Esophagus squamous epithelium (tissue), 5 donors: ENCODE data around the gene METTL4. TPM values are rescaled to one million over a fixed set of nuclear protein-coding genes. Genes with fewer than 3 reads are reported as not detected.
A peak's percentile ranks its signal among the peaks of the same experiment; 100 is the strongest.

Experiments
- DNase-seq: peaks from one replicate; lab custom pipeline; 2025; lab: John Stamatoyannopoulos, UW
- H3K27ac ChIP-seq, 4 donors: fragments of 200-600 bp; sonication (generic); one replicate each; pipeline ENCODE4 v1.5.1; 2016 to 2019; ENCODE audit warnings: mild to moderate bottlenecking in 1 of 4
- H3K27me3 ChIP-seq, 4 donors: fragments of 200-600 bp; sonication (generic); 1 replicate in 3 of 4; 2 replicates in 1 of 4; pipeline versions ENCODE4 v1.5.1 to v1.6.0; 2017 to 2021; ENCODE audit warnings: antibody characterized with exemption in 1 of 4
- H3K36me3 ChIP-seq, 3 donors: fragments of 200-600 bp; sonication (generic); one replicate each; pipeline ENCODE4 v1.5.1; 2016 to 2019
- H3K4me1 ChIP-seq, 3 donors: fragments of 200-600 bp; sonication (generic); one replicate each; pipeline ENCODE4 v1.5.1; 2017 to 2019
- H3K4me3 ChIP-seq, 4 donors: fragments of 200-600 bp; sonication (generic); 1 replicate in 3 of 4; 2 replicates in 1 of 4; pipeline ENCODE4 v1.5.1; 2016 to 2019; ENCODE audit warnings: mild to moderate bottlenecking in 2 of 4, moderate library complexity in 1 of 4
- H3K9me3 ChIP-seq, 3 donors: fragments of 200-600 bp; sonication (generic); one replicate each; pipeline ENCODE4 v1.5.1; 2016 to 2019
- POLR2A ChIP-seq, 4 donors: fragments of 450-650 bp; IDR thresholded peaks; one replicate each; pipeline ENCODE4 v1.6.1; 2017; ENCODE audit warnings: antibody characterized with exemption in 4 of 4, mild to moderate bottlenecking in 4 of 4, moderate library complexity in 3 of 4
- WGBS, 2 donors: methylation state at CpG; one replicate each; pipeline ENCODE4 v1.1.5; 2018; 5-methylcytosine and 5-hydroxymethylcytosine counted together
- intact Hi-C: fragments of 100-400 bp; cut with DNase I; formaldehyde crosslinking; loops from one replicate; pipeline ENCODE4 v1.15.0; 2022
- total RNA-seq, 4 donors: library from RNA; depleted of rRNA; stranded (reverse); fragments of >200 nt; gene quantifications; one replicate each; pipeline ENCODE4 v1.1.0, GENCODE V29; 2016
- TF ChIP-seq, protein P1 (sequence below), 6 experiments: fragments of 450-650 bp in 4 of 6; fragments of 200-600 bp in 2 of 6; sonication (generic) in 2 of 6; IDR thresholded peaks; one replicate each; pipeline ENCODE4 v1.5.1; 2016 to 2019; ENCODE audit warnings: antibody characterized with exemption in 6 of 6, mild to moderate bottlenecking in 4 of 6, moderate library complexity in 4 of 6
- donor health status: DM: yes; HTN: yes; CAD: no.

The METTL4 gene
- total RNA-seq, 4 donors from 2014 or later: 1.8 to 6.7 (median 4.4) TPM

DNA sequence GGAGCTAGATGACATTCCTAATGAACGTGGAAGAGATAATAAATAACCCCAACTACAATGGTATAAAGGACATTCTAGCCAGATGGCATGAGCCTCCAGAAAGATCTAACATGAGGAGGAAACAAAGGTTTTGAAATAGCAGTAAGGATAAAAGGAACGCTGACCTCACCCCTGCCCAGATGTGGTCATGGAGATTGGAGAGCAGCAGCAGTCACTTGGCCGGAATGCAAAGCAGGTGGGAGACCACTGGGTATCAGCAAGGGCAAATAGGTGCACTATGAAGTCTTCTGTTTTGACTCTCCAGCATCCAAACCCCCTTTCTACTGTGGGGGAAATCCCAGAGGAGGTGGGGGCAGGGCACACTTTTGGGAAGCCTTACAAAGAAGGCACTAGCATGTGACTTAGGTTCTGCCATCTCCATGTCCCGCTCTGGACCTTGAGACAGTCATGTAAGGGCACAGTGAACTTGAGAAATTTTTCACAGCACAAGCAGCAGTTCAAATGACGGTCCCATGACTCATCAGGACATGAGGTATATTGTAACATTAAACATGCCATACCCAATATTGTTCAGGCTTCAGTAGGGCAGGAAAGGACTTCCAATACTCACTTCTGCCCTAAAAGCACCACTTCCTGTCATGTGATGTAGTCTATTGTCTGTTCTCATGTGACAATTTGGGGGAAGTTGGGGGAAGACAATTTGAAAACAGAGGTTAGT is 55.2 kb downstream of the METTL4 start:
- 53 to 64% methylated on average over 5 of the region's 5 CpGs for WGBS, 2 donors
- H3K9me3 ChIP-seq: no peaks in the 10 kb centered on the region
- no peak overlapping the region for H3K4me3 ChIP-seq
- H3K4me1 ChIP-seq: peaks cover 5 to 20% (median 11%) of the 10 kb centered on the region in 3 donors
- DNase-seq: no peak
- no peaks in the 10 kb centered on the region for H3K27me3 ChIP-seq
- intact Hi-C loops: no loop called here
- H3K36me3 ChIP-seq: no peaks in the 10 kb centered on the region
- TF ChIP-seq, protein P1, sequence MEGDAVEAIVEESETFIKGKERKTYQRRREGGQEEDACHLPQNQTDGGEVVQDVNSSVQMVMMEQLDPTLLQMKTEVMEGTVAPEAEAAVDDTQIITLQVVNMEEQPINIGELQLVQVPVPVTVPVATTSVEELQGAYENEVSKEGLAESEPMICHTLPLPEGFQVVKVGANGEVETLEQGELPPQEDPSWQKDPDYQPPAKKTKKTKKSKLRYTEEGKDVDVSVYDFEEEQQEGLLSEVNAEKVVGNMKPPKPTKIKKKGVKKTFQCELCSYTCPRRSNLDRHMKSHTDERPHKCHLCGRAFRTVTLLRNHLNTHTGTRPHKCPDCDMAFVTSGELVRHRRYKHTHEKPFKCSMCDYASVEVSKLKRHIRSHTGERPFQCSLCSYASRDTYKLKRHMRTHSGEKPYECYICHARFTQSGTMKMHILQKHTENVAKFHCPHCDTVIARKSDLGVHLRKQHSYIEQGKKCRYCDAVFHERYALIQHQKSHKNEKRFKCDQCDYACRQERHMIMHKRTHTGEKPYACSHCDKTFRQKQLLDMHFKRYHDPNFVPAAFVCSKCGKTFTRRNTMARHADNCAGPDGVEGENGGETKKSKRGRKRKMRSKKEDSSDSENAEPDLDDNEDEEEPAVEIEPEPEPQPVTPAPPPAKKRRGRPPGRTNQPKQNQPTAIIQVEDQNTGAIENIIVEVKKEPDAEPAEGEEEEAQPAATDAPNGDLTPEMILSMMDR (IDR thresholded peaks at IDR 0.05): no peak
- TF ChIP-seq POLR2A (IDR thresholded peaks at IDR 0.05): no peak
- peak overlapping the region in 3 of 4 donors; percentile 45 to 64 (median 49) for H3K27ac ChIP-seq

DNA sequence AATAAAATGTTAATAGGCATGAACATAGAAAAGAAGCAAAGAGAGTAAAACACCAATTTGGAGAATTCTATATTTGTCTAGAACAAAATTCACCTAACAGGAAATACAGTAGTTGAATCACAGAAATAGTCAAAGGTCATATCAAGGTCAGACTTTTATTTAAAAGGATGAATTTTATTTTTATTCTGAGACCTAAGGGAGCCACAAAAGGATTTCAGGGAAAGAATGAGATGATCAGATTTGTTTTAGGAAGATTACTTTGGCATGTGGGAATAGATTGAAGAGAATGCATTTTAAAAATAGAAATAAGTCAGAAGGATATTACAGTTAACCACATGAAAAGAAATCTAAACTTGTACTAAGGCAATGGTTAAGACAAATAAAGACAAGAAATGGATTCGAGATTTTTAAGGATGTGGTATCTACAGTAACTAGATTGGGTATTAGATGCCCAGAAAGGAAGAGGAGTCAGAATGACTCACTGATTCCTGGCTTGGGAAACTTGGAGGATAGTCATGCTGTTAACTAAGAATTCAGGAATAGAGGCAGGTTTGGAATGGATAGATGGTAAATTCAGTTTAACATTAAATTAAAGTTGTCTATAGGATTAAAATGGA is 56.0 kb downstream of the METTL4 start:
- H3K27ac ChIP-seq: peak overlapping the region in 3 of 4 donors; percentile 45 to 64 (median 49)
- no peak for TF ChIP-seq POLR2A (IDR thresholded peaks at IDR 0.05)
- TF ChIP-seq, protein P1 (IDR thresholded peaks at IDR 0.05): no peak
- peaks cover 5 to 20% (median 11%) of the 10 kb centered on the region in 3 donors for H3K4me1 ChIP-seq
- no peak overlapping the region for H3K4me3 ChIP-seq
- no peaks in the 10 kb centered on the region for H3K36me3 ChIP-seq
- no peaks in the 10 kb centered on the region for H3K9me3 ChIP-seq
- intact Hi-C loops: no loop called here
- WGBS, 2 donors: 7 to 20% methylated on average over 1 of the region's 1 CpG
- no peak for DNase-seq
- H3K27me3 ChIP-seq: no peaks in the 10 kb centered on the region

DNA sequence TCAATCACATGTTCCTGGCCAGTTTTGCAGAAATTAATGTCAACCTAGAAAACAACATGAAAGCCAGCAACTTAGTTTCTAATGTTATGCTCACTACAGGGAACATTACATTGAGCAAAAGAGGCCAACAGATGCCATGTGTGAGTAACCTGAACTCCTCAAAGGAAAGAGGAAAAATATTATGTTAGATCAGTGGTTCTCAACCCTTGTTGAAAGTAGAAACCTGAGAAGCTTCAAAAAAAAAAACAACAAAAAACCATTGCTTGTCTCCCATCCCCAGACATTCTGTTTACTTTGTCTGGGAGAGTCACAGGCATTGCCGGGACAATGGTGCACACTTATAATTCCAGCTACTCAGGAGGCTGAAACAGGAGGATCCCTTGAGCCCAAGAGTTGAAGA is 57.7 kb downstream of the METTL4 start:
- 38 to 60% methylated on average over 1 of the region's 1 CpG for WGBS, 2 donors
- DNase-seq: no peak
- H3K4me1 ChIP-seq: peaks cover 5 to 20% (median 11%) of the 10 kb centered on the region in 3 donors
- H3K4me3 ChIP-seq: no peak overlapping the region
- TF ChIP-seq, protein P1 (IDR thresholded peaks at IDR 0.05): no peak
- TF ChIP-seq POLR2A (IDR thresholded peaks at IDR 0.05): no peak
- H3K27me3 ChIP-seq: no peaks in the 10 kb centered on the region
- intact Hi-C loops: no loop called here
- no peak overlapping the region for H3K27ac ChIP-seq
- H3K36me3 ChIP-seq: no peaks in the 10 kb centered on the region
- no peaks in the 10 kb centered on the region for H3K9me3 ChIP-seq

DNA sequence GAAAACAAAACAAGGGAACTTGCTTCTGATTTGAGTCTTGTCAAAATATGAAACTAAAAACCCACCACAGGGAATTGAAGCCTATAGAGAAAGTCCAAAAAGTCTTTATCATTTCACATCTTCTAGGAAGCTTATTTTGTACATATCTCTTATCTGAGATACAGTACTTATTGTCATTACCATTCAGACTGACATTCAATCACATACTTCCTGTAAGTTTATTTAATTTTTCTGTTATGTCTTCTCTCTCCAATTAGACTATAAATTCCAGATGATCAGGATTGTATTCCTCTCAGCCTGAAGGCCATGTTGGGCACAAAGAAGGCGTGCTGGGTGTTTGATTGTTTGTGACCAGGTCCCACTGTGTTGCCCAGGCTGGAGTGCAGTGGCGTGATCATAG is 59.2 kb downstream of the METTL4 start:
- Histone ChIP-seq H3K9me3 (no peaks in the 10 kb centered on the region), H3K36me3 (no peaks in the 10 kb centered on the region), H3K27ac (no peak overlapping the region), H3K4me1 (peaks cover 5 to 20% (median 11%) of the 10 kb centered on the region in 3 donors), H3K4me3 (no peak overlapping the region), H3K27me3 (no peaks in the 10 kb centered on the region)
- WGBS, 2 donors: 84 to 88% methylated on average over 2 of the region's 2 CpGs
- no peak for DNase-seq
- intact Hi-C loops: no loop called here
- no peak for TF ChIP-seq POLR2A (IDR thresholded peaks at IDR 0.05)
- TF ChIP-seq, protein P1 (IDR thresholded peaks at IDR 0.05): no peak

DNA sequence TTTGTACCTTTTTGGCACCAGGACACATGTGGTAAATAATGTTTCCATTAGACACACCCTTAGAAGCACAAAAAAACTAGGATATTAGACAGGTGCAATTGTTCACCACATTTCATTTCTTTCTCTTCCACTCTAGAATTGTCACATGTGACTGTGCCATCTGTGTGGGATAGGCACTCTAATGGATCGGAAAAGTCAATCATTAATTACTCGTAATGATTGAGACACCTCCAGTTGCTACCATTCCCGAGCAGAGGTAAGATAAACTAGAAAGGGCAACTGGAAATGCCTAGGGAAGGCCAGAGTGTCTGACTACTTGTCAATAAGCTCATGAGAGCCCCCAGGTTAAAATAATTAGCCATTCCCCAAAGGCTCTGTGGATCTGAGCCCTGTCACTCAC is 59.9 kb downstream of the METTL4 start:
- H3K27ac ChIP-seq: no peak overlapping the region
- H3K9me3 ChIP-seq: no peaks in the 10 kb centered on the region
- WGBS, 2 donors: 86 to 97% methylated on average over 3 of the region's 3 CpGs
- DNase-seq: no peak
- H3K27me3 ChIP-seq: no peaks in the 10 kb centered on the region
- no peaks in the 10 kb centered on the region for H3K36me3 ChIP-seq
- intact Hi-C loops: no loop called here
- no peak for TF ChIP-seq POLR2A (IDR thresholded peaks at IDR 0.05)
- TF ChIP-seq, protein P1 (IDR thresholded peaks at IDR 0.05): no peak
- H3K4me1 ChIP-seq: peaks cover 5 to 17% (median 11%) of the 10 kb centered on the region in 3 donors
- no peak overlapping the region for H3K4me3 ChIP-seq
